HepG2 (cell line): Measurements from ENCODE around the gene MRPL27. TPM values are rescaled to one million over a fixed set of nuclear protein-coding genes. Genes with fewer than 3 reads are reported as not detected.

ENCODE experiments used
- DZIP1 ChIP-seq: sonication (generic); formaldehyde crosslinking; IDR thresholded peaks from 2 replicates; pipeline ENCODE4 v1.5.0; 2020; ENCODE audit warnings: mild to moderate bottlenecking, missing genetic modification reagents
- GPN1 ChIP-seq: sonication (generic); formaldehyde crosslinking; IDR thresholded peaks from 2 replicates; pipeline ENCODE4 v1.5.1; 2020; ENCODE audit warnings: missing genetic modification reagents, borderline replicate concordance
- IRX3 ChIP-seq: sonication (generic); formaldehyde crosslinking; IDR thresholded peaks from 2 replicates; pipeline ENCODE4 v1.8.1; 2023; ENCODE audit warnings: mild to moderate bottlenecking, low read depth, missing genetic modification reagents, borderline replicate concordance
- KAT2B ChIP-seq: fragments of 150-350 bp; IDR thresholded peaks from 2 replicates; pipeline ENCODE4 v1.6.1; 2014; ENCODE audit warnings: low read depth, low read length, borderline replicate concordance
- PHF20 ChIP-seq: sonication (generic); formaldehyde crosslinking; IDR thresholded peaks from 2 replicates; pipeline ENCODE4 v1.5.0; 2020; ENCODE audit warnings: mild to moderate bottlenecking, missing genetic modification reagents
- PRMT3 ChIP-seq: sonication (generic); formaldehyde crosslinking; IDR thresholded peaks from 2 replicates; pipeline ENCODE4 v1.8.1; 2022; ENCODE audit warnings: low read depth, mild to moderate bottlenecking, moderate library complexity, missing genetic modification reagents, borderline replicate concordance
- ZFYVE20 ChIP-seq: sonication (generic); formaldehyde crosslinking; IDR thresholded peaks from 2 replicates; pipeline ENCODE4 v1.8.0; 2023; ENCODE audit warnings: low read depth, mild to moderate bottlenecking, moderate library complexity, missing genetic modification reagents, borderline replicate concordance
- ZNF143 ChIP-seq: sonication (generic); formaldehyde crosslinking; IDR thresholded peaks from 2 replicates; pipeline ENCODE4 v1.4.0; 2020; ENCODE audit warnings: missing genetic modification reagents
- ZNF564 ChIP-seq: sonication (generic); formaldehyde crosslinking; IDR thresholded peaks from 2 replicates; pipeline ENCODE4 v1.8.1; 2023; ENCODE audit warnings: mild to moderate bottlenecking, missing genetic modification reagents
- polyA plus RNA-seq, 8 experiments: library from polyadenylated mRNA; depleted of rRNA in 3 of 8; stranded (reverse) in 7 of 8; unstranded in 1 of 8; fragments of >200 nt; fragmentation: Illumina TruSeq in 4 of 8; extraction: Trizol in 4 of 8; gene quantifications; 2 replicates each; pipeline versions ENCODE4 v1.2.1 to v1.2.3, GENCODE V29; 2011 to 2016; ENCODE audit warnings: low read depth in 4 of 8, missing spikeins in 1 of 8, mixed read lengths in 1 of 8; ENCODE audit not compliant: insufficient read depth in 1 of 8
- total RNA-seq, 5 experiments: library from RNA; depleted of rRNA; stranded (reverse); fragments of >200 nt; fragmentation: Illumina TruSeq; extraction: Trizol; gene quantifications; 2 replicates each; pipeline ENCODE4 v1.2.3, GENCODE V29; 2016; ENCODE audit warnings: low read depth in 1 of 5
- TF ChIP-seq, protein P1 (sequence below): sonication (generic); formaldehyde crosslinking; IDR thresholded peaks from 2 replicates; pipeline ENCODE4 v1.4.0; 2020; ENCODE audit warnings: low read depth, missing genetic modification reagents
- TF ChIP-seq, protein P2 (sequence below): sonication (generic); formaldehyde crosslinking; IDR thresholded peaks from 2 replicates; pipeline ENCODE4 v1.5.0; 2020; ENCODE audit warnings: mild to moderate bottlenecking, missing genetic modification reagents, borderline replicate concordance

Gene MRPL27
- total and polyA plus RNA-seq, 2 of the 13 experiments (the other 11 are each of a cell fraction or from before 2014, with no cell fraction given), result 137 to 217 TPM

DNA sequence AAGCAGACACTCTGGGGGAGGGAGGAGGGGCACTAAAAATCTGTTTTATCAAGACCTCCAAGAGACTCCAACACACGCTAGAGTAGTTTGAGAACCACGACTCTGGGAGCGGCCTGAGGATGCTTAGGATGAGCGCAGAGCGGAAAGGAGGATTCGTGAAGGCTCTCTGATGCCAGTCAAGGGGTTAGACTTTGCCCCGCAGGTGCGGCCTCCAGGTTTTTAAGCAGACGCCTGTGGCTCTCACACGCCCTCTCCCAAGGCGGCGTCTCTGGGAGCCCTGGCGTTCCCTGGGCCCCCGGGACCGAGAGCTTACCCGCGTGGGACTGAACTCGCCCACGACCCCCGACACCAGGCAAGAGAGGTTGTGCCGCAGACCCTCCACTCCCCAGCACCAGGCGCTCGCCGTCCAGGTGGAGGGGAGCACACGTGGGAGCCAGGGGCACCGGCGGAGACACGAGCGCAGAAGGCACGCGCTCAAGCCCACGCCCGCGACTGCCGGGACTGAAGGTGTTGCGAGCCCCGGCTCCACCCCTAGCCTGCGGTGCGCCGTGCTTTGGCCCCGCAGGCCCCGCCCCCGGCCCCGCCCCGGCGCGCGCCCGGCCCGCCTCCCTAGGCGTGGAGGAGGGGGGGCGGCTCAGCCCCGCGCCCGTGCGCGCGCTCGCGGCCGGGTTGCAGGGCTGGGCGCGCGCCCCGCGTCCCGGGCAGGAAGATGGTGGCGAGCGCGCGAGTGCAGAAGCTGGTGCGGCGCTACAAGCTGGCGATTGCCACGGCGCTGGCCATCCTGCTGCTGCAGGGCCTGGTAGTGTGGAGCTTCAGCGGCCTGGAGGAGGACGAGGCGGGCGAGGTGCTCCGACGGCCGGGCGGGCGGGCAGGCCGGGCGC, 27.3 kb downstream of the MRPL27 start, which contains the start of gene XYLT2 (continued):
- TF ChIP-seq IRX3 (CRISPR knock-in tag) (0 out of 2 replicates have a peak, but pooled peaks have one; percentile 39), ZNF143 (CRISPR knock-in tag) (peak; percentile 39; the same call in 1 of the 2 replicates), GPN1 (CRISPR knock-in tag) (no peak; the same call in 1 of the 2 replicates), PRMT3 (CRISPR knock-in tag) (peak; percentile 74), KAT2B (no peak), PHF20 (no peak; the same call in 1 of the 2 replicates), DZIP1 (CRISPR knock-in tag) (no peak; the same call in 1 of the 2 replicates), ZFYVE20 (CRISPR knock-in tag) (no peak), ZNF564 (CRISPR knock-in tag) (peak; percentile 43)
- TF ChIP-seq, protein P1, sequence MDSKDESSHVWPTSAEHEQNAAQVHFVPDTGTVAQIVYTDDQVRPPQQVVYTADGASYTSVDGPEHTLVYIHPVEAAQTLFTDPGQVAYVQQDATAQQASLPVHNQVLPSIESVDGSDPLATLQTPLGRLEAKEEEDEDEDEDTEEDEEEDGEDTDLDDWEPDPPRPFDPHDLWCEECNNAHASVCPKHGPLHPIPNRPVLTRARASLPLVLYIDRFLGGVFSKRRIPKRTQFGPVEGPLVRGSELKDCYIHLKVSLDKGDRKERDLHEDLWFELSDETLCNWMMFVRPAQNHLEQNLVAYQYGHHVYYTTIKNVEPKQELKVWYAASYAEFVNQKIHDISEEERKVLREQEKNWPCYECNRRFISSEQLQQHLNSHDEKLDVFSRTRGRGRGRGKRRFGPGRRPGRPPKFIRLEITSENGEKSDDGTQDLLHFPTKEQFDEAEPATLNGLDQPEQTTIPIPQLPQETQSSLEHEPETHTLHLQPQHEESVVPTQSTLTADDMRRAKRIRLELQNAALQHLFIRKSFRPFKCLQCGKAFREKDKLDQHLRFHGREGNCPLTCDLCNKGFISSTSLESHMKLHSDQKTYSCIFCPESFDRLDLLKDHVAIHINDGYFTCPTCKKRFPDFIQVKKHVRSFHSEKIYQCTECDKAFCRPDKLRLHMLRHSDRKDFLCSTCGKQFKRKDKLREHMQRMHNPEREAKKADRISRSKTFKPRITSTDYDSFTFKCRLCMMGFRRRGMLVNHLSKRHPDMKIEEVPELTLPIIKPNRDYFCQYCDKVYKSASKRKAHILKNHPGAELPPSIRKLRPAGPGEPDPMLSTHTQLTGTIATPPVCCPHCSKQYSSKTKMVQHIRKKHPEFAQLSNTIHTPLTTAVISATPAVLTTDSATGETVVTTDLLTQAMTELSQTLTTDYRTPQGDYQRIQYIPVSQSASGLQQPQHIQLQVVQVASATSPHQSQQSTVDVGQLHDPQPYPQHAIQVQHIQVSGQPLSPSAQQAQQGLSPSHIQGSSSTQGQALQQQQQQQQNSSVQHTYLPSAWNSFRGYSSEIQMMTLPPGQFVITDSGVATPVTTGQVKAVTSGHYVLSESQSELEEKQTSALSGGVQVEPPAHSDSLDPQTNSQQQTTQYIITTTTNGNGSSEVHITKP (CRISPR knock-in tag), result no peak; the same call in 1 of the 2 replicates
- TF ChIP-seq, protein P2, sequence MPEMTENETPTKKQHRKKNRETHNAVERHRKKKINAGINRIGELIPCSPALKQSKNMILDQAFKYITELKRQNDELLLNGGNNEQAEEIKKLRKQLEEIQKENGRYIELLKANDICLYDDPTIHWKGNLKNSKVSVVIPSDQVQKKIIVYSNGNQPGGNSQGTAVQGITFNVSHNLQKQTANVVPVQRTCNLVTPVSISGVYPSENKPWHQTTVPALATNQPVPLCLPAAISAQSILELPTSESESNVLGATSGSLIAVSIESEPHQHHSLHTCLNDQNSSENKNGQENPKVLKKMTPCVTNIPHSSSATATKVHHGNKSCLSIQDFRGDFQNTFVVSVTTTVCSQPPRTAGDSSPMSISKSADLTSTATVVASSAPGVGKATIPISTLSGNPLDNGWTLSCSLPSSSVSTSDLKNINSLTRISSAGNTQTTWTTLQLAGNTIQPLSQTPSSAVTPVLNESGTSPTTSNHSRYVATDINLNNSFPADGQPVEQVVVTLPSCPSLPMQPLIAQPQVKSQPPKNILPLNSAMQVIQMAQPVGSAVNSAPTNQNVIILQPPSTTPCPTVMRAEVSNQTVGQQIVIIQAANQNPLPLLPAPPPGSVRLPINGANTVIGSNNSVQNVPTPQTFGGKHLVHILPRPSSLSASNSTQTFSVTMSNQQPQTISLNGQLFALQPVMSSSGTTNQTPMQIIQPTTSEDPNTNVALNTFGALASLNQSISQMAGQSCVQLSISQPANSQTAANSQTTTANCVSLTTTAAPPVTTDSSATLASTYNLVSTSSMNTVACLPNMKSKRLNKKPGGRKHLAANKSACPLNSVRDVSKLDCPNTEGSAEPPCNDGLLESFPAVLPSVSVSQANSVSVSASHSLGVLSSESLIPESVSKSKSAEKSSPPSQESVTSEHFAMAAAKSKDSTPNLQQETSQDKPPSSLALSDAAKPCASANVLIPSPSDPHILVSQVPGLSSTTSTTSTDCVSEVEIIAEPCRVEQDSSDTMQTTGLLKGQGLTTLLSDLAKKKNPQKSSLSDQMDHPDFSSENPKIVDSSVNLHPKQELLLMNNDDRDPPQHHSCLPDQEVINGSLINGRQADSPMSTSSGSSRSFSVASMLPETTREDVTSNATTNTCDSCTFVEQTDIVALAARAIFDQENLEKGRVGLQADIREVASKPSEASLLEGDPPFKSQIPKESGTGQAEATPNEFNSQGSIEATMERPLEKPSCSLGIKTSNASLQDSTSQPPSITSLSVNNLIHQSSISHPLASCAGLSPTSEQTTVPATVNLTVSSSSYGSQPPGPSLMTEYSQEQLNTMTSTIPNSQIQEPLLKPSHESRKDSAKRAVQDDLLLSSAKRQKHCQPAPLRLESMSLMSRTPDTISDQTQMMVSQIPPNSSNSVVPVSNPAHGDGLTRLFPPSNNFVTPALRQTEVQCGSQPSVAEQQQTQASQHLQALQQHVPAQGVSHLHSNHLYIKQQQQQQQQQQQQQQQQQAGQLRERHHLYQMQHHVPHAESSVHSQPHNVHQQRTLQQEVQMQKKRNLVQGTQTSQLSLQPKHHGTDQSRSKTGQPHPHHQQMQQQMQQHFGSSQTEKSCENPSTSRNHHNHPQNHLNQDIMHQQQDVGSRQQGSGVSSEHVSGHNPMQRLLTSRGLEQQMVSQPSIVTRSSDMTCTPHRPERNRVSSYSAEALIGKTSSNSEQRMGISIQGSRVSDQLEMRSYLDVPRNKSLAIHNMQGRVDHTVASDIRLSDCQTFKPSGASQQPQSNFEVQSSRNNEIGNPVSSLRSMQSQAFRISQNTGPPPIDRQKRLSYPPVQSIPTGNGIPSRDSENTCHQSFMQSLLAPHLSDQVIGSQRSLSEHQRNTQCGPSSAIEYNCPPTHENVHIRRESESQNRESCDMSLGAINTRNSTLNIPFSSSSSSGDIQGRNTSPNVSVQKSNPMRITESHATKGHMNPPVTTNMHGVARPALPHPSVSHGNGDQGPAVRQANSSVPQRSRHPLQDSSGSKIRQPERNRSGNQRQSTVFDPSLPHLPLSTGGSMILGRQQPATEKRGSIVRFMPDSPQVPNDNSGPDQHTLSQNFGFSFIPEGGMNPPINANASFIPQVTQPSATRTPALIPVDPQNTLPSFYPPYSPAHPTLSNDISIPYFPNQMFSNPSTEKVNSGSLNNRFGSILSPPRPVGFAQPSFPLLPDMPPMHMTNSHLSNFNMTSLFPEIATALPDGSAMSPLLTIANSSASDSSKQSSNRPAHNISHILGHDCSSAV, result peak; percentile 48; the same call in 1 of the 2 replicates
